Spleen (tissue), 11 donors: Measurements from ENCODE around the gene SMTN. TPM values are rescaled to one million over a fixed set of nuclear protein-coding genes. Genes with fewer than 3 reads are reported as not detected.
"Not testable (repeated sequence)": the region's sequence is repeated elsewhere in the genome, so short reads cannot be mapped to it uniquely, and the experiment has no call there.

Source experiments
- DNase-seq: peaks from one replicate; pipeline ENCODE4 v3.0.0-alpha.2; 2020
- H3K27ac ChIP-seq, 8 donors: fragments of 200-600 bp; sonication (generic) in 7 of 8; 1 replicate in 4 of 8; 2 replicates in 4 of 8; pipeline versions ENCODE4 v1.5.0 to v1.8.0; 2016 to 2021; ENCODE audit warnings: inconsistent platforms in 4 of 8, mild to moderate bottlenecking in 4 of 8, moderate library complexity in 1 of 8
- H3K27me3 ChIP-seq, 7 donors: fragments of 200-600 bp; sonication (generic) in 6 of 7; replicated peaks in 1 of 7; 1 replicate in 4 of 7; 2 replicates in 3 of 7; pipeline versions ENCODE4 v1.5.0 to v1.8.0; 2016 to 2021; ENCODE audit warnings: inconsistent platforms in 3 of 7, mild to moderate bottlenecking in 1 of 7
- H3K36me3 ChIP-seq, 6 donors: fragments of 200-600 bp; sonication (generic) in 5 of 6; 1 replicate in 4 of 6; 2 replicates in 2 of 6; pipeline versions ENCODE4 v1.5.0 to v1.8.0; 2016 to 2021; ENCODE audit warnings: inconsistent platforms in 2 of 6
- H3K4me1 ChIP-seq, 6 donors: fragments of 200-600 bp; sonication (generic) in 5 of 6; 1 replicate in 3 of 6; 2 replicates in 3 of 6; pipeline versions ENCODE4 v1.5.0 to v1.8.0; 2016 to 2021; ENCODE audit warnings: inconsistent platforms in 3 of 6
- H3K4me3 ChIP-seq, 8 donors: fragments of 200-600 bp; sonication (generic) in 7 of 8; 1 replicate in 4 of 8; 2 replicates in 4 of 8; pipeline versions ENCODE4 v1.5.0 to v1.8.0; 2016 to 2021; ENCODE audit warnings: inconsistent platforms in 4 of 8, mild to moderate bottlenecking in 4 of 8, moderate library complexity in 2 of 8
- H3K9me3 ChIP-seq, 8 donors: fragments of 200-600 bp; sonication (generic) in 7 of 8; 1 replicate in 4 of 8; 2 replicates in 4 of 8; pipeline versions ENCODE4 v1.5.0 to v1.8.0; 2016 to 2021; ENCODE audit warnings: inconsistent platforms in 4 of 8
- POLR2A ChIP-seq, 3 donors: fragments of 450-650 bp; IDR thresholded peaks; one replicate each; pipeline ENCODE4 v1.5.1; 2017; ENCODE audit warnings: antibody characterized with exemption in 3 of 3, mild to moderate bottlenecking in 1 of 3
- POLR2AphosphoS5 ChIP-seq, 3 donors: sonication (generic); formaldehyde crosslinking; IDR thresholded peaks; one replicate each; pipeline ENCODE4 v1.5.1; 2017; ENCODE audit warnings: antibody characterized with exemption in 3 of 3
- WGBS, 5 donors: extraction: QIAGEN DNeasy Blood & Tissue Kit in 3 of 5; methylation state at CpG; one replicate each; pipeline versions ENCODE4 v1.1.5 to v1.1.7; 2013 to 2018; 5-methylcytosine and 5-hydroxymethylcytosine counted together
- intact Hi-C: fragments of 100-400 bp; cut with DNase I; formaldehyde crosslinking; loops from one replicate; pipeline ENCODE4 v1.15.0; 2023; ENCODE audit warnings: low total_unique reads
- polyA plus RNA-seq, 3 donors: library from polyadenylated mRNA; stranded (reverse); fragments of 200-250 nt; gene quantifications; one replicate each; pipeline ENCODE4 v1.2.1, GENCODE V29; 2013
- total RNA-seq, 7 donors: library from RNA; depleted of rRNA in 3 of 7; stranded (reverse); fragments of >200 nt in 3 of 7; fragmentation: NEBNext Ultra II Directional in 4 of 7; extraction: Animal tissue kit (Norgen Biotek cat#: 25700) in 4 of 7; gene quantifications; one replicate each; pipeline versions ENCODE4 v1.1.0 to v1.2.1, GENCODE V29; 2016 to 2021
- TF ChIP-seq, protein P1 (sequence below), 11 experiments: fragments of 200-600 bp in 7 of 11; fragments of 450-650 bp in 4 of 11; sonication (generic) in 4 of 11; IDR thresholded peaks in 8 of 11; conservative IDR thresholded peaks in 3 of 11; 1 replicate in 7 of 11; 2 replicates in 4 of 11; pipeline versions ENCODE4 v1.4.0 to v1.8.0; 2016 to 2021; ENCODE audit warnings: antibody characterized with exemption in 11 of 11, inconsistent platforms in 4 of 11, mild to moderate bottlenecking in 1 of 11
- donor health status: healthy with polysubstance abuse.
- donor health status: DM: no; HTN: no; CAD: no; lungs with moderate emphysema.
- donor health status: DM: no; HTN: no; CAD: no.
- donor health status: Bipolar disorder and iron deficiency.
- donor health status: healthy.
- donor health status: DM: no; HTN: no; CAD: no.
- donor health status: DM: yes; HTN: yes; CAD: no.

Gene SMTN
- total and polyA plus RNA-seq, 10 donors: 21.2 to 230 (median 158) TPM

DNA sequence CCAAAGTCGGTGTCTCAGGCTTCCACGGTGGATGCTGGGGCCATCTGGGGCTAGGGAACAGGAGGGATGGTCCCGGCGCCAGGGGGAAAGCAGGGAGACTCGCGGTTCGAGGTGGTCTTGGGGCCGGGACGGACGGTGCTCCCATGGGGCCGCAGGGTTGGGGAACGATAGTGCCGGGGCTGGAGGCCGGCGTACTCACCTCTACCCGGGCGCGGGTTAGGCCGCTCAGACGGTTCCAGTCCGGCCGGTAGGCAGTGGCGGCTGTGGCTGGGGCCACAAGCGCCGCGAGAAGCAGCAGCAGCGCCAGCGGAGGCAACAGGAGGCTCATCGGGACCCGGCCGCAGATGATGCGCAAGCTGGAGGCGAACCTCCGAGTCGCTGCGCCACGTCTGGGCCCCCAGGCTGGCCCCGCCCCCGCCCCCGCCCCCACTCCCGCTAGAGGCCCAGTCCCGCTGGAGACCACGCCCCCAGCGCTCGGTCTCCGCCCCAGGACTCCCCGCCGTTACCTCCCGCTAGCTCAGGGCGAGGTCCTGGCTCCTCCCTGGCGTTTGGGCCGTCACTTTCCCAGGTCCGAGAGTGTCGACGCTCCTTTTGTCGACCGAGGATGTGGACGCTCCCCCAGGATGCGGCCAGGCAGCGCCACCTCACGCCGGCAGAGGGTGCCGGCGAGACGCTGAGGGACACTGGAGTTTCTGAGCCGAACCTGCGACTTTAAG, 26.2 kb downstream of the SMTN start, which contains the start of gene SELENOM:
Gene SELENOM, minus strand, starts transcription at position 391 of the 716 bp plus-strand sequence. Its CDS starts 63 bp downstream, at position 328.
- Histone ChIP-seq H3K27me3 (no peaks in the 10 kb centered on the region), H3K36me3 (peaks cover 0 to 28% (median 0%) of the 10 kb centered on the region in 6 donors), H3K4me3 (peak within 1 kb of the TSS; percentile 36 to 78 (median 57)), H3K9me3 (peaks cover 0 to under 1% (median 0%) of the 10 kb centered on the region in 8 donors), H3K4me1 (peaks cover 5 to 37% (median 28%) of the 10 kb centered on the region in 6 donors), H3K27ac (peak within 1 kb of the TSS; percentile 76 to 89 (median 85))
- TF ChIP-seq, protein P1, sequence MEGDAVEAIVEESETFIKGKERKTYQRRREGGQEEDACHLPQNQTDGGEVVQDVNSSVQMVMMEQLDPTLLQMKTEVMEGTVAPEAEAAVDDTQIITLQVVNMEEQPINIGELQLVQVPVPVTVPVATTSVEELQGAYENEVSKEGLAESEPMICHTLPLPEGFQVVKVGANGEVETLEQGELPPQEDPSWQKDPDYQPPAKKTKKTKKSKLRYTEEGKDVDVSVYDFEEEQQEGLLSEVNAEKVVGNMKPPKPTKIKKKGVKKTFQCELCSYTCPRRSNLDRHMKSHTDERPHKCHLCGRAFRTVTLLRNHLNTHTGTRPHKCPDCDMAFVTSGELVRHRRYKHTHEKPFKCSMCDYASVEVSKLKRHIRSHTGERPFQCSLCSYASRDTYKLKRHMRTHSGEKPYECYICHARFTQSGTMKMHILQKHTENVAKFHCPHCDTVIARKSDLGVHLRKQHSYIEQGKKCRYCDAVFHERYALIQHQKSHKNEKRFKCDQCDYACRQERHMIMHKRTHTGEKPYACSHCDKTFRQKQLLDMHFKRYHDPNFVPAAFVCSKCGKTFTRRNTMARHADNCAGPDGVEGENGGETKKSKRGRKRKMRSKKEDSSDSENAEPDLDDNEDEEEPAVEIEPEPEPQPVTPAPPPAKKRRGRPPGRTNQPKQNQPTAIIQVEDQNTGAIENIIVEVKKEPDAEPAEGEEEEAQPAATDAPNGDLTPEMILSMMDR (IDR thresholded peaks at IDR 0.05 in 8 of 11, conservative IDR thresholded peaks at IDR 0.05 in 3 of 11): peak; percentile 83 to 96 (median 89)
- TF ChIP-seq POLR2A (IDR thresholded peaks at IDR 0.05) (no peak), POLR2AphosphoS5 (IDR thresholded peaks at IDR 0.05) (peak; percentile 86 to 89 (median 87))
- intact Hi-C loops: no loop called here
- DNase-seq: peak; percentile 97
- WGBS, 5 donors: 3 to 7% (median 4%) methylated on average over 40 to 67 of the region's 67 CpGs

DNA sequence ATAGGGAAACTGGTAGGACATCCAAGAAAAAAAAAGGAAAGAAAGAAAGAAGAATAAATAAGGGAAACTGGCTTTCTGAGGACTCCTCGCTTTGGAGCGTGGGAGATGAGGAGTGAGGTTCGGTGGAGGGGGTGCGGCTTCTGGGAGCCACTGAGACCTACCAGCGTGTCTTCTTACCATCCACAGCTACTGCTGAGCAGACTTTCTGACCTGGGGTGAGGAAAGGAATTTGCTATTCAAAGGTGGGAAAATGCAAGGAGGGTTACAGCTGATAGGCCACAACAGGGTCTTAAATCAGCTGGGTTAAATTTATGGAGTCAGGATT, 26.7 kb downstream of the SMTN start:
- TF ChIP-seq POLR2A (IDR thresholded peaks at IDR 0.05) (no peak), POLR2AphosphoS5 (IDR thresholded peaks at IDR 0.05) (no peak)
- TF ChIP-seq, protein P1 (IDR thresholded peaks at IDR 0.05 in 8 of 11, conservative IDR thresholded peaks at IDR 0.05 in 3 of 11): peak in 2 of 11 experiments; percentile 4 to 7
- DNase-seq: no peak
- Histone ChIP-seq H3K4me1 (peaks cover 5 to 37% (median 28%) of the 10 kb centered on the region in 6 donors), H3K27me3 (no peaks in the 10 kb centered on the region), H3K4me3 (peak overlapping the region; percentile 36 to 78 (median 57)), H3K27ac (peak overlapping the region; percentile 5 to 89 (median 85)), H3K36me3 (peaks cover 0 to 23% (median 0%) of the 10 kb centered on the region in 6 donors), H3K9me3 (peaks cover 0 to 6% (median 0%) of the 10 kb centered on the region in 8 donors)
- intact Hi-C loops: no loop called here
- 1 to 3% (median 2%) methylated on average over 5 of the region's 5 CpGs for WGBS, 5 donors

DNA sequence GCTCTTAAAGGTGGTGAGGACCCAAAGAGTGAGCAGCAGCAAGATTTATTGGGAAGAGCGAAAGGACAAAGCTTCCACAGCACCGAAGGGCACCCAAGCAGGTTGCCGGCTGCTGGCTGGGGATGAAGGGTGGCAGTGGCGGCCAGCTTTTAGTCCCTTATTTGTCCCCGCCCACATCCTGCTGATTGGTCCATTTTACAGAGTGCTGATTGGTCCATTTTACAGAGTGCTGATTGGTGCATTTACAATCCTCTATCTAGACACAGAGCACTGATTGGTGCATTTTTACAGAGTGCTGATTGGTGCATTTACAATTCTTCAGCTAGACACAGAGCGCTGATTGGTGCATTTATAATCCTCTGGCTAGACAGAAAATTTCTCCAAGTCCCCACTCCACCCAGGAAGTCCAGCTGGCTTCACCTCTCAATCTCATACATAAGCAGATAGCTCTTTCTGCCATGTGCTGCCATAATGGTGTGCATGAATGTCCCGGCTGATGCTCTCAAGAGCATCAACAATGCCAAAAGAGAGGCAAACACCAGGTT, 31.5 kb downstream of the SMTN start:
- WGBS, 5 donors: 85 to 96% (median 90%) methylated on average over 7 of the region's 7 CpGs
- H3K27ac ChIP-seq, H3K4me1 ChIP-seq, DNase-seq, intact Hi-C loops, H3K9me3 ChIP-seq, H3K27me3 ChIP-seq, H3K4me3 ChIP-seq, H3K36me3 ChIP-seq: not testable (repeated sequence)

DNA sequence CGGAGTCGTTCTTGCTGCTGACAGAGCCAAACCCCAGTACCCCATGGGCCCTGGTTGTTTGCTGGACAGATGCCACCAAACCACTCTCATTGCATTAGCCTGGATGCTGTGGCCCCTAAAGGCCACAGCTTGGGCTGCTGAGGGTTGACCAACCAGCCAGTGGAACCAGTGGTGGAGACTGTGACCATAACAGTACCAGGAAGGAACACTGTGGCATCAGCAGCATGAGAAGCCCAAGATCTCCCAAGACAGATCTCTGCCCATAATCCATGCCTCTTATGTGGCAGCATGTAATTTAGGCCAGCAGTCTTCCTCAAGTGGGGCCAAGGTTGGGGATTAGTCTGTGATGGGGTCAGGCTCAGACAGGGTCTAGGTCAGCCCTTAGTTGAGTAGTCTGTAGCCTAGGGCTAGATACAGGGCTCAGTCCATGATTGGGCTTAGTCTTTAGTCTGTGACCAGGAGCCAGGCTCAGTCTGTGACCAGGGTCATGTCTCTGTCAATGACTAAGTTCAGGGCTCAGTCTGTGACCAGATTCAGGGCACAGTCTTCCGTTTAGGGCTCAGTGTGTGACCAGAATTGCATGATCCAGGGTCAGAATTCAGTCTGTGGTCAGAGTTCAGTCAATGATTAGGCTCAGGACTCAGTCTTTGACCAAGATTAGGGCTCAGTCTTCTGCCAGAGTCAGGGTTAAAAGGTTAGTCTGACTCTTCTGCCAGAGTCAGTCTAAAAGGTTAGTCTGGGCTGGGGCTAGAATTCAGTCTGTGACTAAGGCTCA, 37.1 kb downstream of the SMTN start:
- TF ChIP-seq POLR2A (IDR thresholded peaks at IDR 0.05) (no peak), POLR2AphosphoS5 (IDR thresholded peaks at IDR 0.05) (no peak)
- TF ChIP-seq, protein P1 (IDR thresholded peaks at IDR 0.05 in 8 of 11, conservative IDR thresholded peaks at IDR 0.05 in 3 of 11): no peak
- intact Hi-C loops: no loop called here
- Histone ChIP-seq H3K4me1 (peaks cover 0 to 15% (median 0%) of the 10 kb centered on the region in 6 donors), H3K27ac (no peak overlapping the region), H3K27me3 (no peaks in the 10 kb centered on the region), H3K4me3 (no peak overlapping the region), H3K36me3 (no peaks in the 10 kb centered on the region), H3K9me3 (no peaks in the 10 kb centered on the region)
- DNase-seq: no peak
- WGBS, 5 donors: 90 to 96% (median 94%) methylated on average over 2 to 3 of the region's 3 CpGs
